Measurements from ENCODE around the gene DOCK2.

Gene DOCK2

GRCh38 chr5:169798438-169798837 lies 161.4 kb downstream of the DOCK2 start:
- H3K27ac ChIP-seq = no peak overlapping the region
- TF ChIP-seq, protein P1, sequence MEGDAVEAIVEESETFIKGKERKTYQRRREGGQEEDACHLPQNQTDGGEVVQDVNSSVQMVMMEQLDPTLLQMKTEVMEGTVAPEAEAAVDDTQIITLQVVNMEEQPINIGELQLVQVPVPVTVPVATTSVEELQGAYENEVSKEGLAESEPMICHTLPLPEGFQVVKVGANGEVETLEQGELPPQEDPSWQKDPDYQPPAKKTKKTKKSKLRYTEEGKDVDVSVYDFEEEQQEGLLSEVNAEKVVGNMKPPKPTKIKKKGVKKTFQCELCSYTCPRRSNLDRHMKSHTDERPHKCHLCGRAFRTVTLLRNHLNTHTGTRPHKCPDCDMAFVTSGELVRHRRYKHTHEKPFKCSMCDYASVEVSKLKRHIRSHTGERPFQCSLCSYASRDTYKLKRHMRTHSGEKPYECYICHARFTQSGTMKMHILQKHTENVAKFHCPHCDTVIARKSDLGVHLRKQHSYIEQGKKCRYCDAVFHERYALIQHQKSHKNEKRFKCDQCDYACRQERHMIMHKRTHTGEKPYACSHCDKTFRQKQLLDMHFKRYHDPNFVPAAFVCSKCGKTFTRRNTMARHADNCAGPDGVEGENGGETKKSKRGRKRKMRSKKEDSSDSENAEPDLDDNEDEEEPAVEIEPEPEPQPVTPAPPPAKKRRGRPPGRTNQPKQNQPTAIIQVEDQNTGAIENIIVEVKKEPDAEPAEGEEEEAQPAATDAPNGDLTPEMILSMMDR (conservative IDR thresholded peaks at IDR 0.05) = no peak

DNA sequence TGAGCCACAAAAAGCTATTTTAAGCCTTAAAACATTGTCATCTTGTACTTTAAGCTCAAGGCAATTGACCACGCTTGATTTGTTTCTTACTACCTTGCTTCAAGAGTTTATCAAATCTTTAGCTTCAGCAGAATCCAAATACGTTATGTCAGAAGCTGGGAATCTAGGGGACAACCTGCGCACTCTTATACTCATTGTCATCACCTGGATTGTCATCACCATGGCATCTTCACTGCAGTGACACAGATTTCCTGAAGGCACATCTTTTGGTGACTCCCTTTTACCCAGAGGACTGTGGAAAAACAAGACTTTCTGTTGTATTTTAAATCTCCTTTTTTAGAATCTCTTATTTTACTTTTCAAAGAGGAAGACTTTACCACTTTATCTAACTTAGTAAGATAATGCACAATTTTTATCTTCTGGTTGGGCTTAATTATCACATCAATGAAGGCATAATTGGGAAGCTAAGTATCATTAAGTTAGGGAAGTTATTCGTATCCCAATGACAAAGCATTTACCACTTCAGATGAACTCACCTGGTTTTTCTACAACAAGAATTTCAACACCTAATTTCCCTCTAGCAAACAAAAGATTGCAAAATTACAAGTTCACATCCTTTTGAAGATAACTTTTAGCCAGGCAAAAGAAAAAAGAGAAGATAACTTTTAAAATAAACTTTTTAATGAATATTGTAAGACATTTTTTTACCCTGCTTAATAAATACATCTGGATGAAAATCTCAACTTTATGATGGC lies 162.0 kb downstream of the DOCK2 start:
- H3K27ac ChIP-seq = no peak overlapping the region
- TF ChIP-seq, protein P1 (conservative IDR thresholded peaks at IDR 0.05) = no peak

DNA sequence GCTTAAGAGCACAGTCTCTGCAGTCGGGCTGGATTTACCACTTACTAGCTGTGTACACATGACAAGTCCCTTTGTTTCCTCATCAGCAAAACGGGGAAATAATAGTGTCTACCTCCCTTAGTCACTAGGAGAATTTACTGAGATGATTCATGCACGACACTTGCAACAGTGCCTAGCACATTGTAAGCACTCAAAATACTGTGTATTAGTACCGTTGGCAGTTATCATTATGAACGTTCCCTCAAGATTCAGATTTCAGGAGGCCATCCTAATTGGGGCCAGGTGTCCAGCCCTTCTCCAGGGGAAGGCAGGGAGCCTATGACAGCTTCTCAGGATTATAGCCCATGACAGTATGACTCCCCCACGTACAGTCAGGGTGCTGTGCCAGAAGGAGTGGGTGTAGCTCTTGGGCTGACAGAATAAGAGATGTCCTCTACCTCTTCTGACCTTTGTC lies 164.3 kb downstream of the DOCK2 start:
- H3K27ac ChIP-seq = no peak overlapping the region

DNA sequence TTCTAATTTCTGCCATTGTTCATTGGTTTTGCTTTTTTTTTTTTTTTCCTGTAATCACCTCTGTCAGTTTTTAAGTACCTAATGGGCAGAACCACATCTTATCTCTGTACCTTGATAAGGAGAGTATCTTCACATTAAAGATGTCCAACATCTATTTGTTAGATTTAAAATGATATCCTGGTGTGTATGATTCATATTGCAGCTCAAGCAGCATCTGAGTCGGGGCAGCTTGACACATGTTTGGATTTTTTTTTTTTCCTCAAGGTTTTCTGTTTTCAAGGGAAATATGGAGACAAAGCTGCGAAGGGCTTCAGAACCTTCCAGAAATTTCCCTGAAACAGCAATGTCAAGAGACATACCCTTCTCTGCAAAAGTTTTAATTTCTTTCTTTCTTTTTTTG lies 164.7 kb downstream of the DOCK2 start:
- TF ChIP-seq, protein P1 (conservative IDR thresholded peaks at IDR 0.05) = no peak
- H3K27ac ChIP-seq = no peak overlapping the region

More for the DNA sequence above, 164.3 kb downstream of the DOCK2 start:
- TF ChIP-seq, protein P1 (conservative IDR thresholded peaks at IDR 0.05) = no peak

DNA sequence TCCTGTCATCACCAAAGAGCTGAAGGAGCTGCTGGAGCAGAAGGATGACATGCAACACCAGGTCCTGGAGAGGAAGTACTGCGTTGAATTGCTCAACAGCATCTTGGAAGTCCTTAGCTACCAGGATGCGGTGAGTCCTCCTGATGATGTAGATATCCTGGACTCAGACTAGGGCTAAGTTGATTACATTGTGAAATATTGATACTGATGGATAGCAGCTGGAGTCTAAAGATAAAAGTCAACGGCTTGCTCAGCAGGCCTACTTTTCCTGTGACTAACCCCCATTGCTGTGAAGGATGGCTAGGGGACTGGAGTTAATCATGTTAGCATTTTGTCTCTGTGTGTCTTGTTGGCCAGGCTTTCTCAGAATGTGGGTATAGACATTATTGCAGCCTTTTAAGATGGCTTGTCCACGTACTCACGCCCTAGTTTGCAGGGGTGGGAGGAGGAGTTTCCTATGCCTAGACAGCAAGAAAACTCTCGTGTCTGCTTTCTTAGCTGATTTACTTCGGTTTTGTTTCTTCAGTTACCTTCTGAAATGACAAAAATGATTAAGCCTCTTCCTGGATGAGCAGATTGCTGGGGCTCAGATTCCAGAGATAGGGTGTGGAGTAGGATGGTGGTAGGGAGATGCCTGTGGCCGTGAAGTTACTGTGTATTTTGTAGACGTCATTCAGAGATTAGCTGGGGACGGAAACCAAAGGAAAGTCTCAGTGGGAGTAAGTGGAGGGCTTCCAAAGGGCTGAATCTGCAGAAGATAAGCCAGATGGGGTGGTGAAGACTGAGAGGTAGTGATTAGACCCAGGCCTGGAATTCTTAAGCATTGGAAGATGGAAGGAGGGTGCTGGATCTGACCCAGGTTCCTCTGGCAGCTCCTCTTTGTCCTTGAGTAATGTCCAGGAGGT lies 166.3 kb downstream of the DOCK2 start:
- no peak overlapping the region for H3K27ac ChIP-seq
- TF ChIP-seq, protein P1 (conservative IDR thresholded peaks at IDR 0.05) = no peak

DNA sequence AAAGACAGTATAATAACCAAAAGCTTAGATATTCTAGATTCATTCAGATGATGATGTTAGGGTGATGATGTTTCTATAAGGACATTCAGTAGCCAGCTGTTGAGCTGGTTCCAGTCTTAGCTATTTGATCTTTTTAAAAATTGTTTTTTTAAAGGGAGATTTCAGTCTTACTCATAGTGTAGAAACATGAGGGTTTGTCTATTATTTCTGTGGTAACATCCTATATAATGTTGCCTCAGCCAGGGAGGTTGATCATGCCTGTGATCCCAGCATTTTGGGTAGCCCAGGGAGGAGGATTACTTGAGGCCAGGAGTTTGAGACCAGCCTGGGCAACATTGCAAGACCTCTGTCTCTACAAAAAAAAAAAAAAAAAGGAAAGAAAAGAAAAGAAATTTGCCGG lies 167.8 kb downstream of the DOCK2 start:
- TF ChIP-seq, protein P1 (conservative IDR thresholded peaks at IDR 0.05) = no peak
- H3K27ac ChIP-seq = no peak overlapping the region

DNA sequence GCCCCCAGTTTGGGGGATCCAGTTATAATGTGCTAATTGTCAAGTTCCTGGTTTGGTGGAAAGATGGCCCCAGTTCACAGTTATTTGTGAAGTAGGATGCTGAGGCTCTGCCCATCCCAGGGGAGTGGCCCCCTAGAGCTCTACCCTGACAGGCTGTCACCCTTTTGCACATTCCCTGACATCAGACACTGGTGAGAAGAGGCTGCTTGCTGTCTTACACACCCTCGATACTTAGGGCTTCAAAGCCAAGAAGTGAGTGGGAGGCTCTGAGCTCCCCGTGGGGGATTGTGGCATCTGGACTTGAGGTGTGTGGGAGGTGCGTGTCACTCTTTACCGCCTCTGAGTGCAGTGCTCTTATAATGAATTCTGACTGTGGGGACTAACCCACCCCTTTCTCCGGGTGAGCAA lies 168.5 kb downstream of the DOCK2 start:
- H3K27ac ChIP-seq = no peak overlapping the region
- TF ChIP-seq, protein P1 (conservative IDR thresholded peaks at IDR 0.05) = no peak
